Measurements from ENCODE around the gene FBXW9. TPM values are rescaled to one million over a fixed set of nuclear protein-coding genes. Genes with fewer than 3 reads are reported as not detected.

The FBXW9 gene
- total and polyA plus RNA-seq, 8 donors: 0.29 to 10.9 (median 4.0) TPM

GRCh38 chr19:12695997-12696365, 450 bp downstream of the FBXW9 start:
- WGBS, 5 donors: 2 to 16% (median 3%) methylated on average over 7 to 36 of the region's 36 CpGs
- intact Hi-C loops (cut with DNase I; ENCODE audit: low total_unique reads): no loop called here
- DNase-seq: no peak
- TF ChIP-seq POLR2AphosphoS5 (IDR thresholded peaks at IDR 0.05): no peak
- TF ChIP-seq POLR2A (IDR thresholded peaks at IDR 0.05): no peak
- TF ChIP-seq CTCF (IDR thresholded peaks at IDR 0.05): no peak
- TF ChIP-seq EP300 (IDR thresholded peaks at IDR 0.05): no peak
- Histone ChIP-seq H3K27me3 (no peaks in the 10 kb centered on the region), H3K27ac (peak overlapping the region in 3 of 5 donors; percentile 88 to 91 (median 89)), H3K4me1 (peaks cover 16 to 29% (median 28%) of the 10 kb centered on the region in 4 donors), H3K9me3 (no peaks in the 10 kb centered on the region), H3K36me3 (peaks cover 7 to 29% (median 24%) of the 10 kb centered on the region in 4 donors), H3K4me3 (peak overlapping the region; percentile 84 to 100 (median 96))

GRCh38 chr19:12695514-12695913, 917 bp downstream of the FBXW9 start:
- intact Hi-C loops (cut with DNase I; ENCODE audit: low total_unique reads): no loop called here
- Histone ChIP-seq H3K9me3 (no peaks in the 10 kb centered on the region), H3K27ac (peak overlapping the region in 1 of 5 donors; percentile 88), H3K4me3 (peak overlapping the region; percentile 84 to 100 (median 96)), H3K36me3 (peaks cover 2 to 24% (median 20%) of the 10 kb centered on the region in 4 donors), H3K27me3 (no peaks in the 10 kb centered on the region), H3K4me1 (peaks cover 16 to 29% (median 28%) of the 10 kb centered on the region in 4 donors)
- DNase-seq: no peak
- WGBS, 5 donors: 66 to 80% (median 67%) methylated on average over 1 of the region's 1 CpG
- TF ChIP-seq EP300 (IDR thresholded peaks at IDR 0.05) (no peak), POLR2A (IDR thresholded peaks at IDR 0.05) (no peak), CTCF (IDR thresholded peaks at IDR 0.05) (no peak), POLR2AphosphoS5 (IDR thresholded peaks at IDR 0.05) (no peak)

GRCh38 chr19:12695096-12695495, 1.3 kb downstream of the FBXW9 start:
- TF ChIP-seq POLR2A (IDR thresholded peaks at IDR 0.05) (no peak), EP300 (IDR thresholded peaks at IDR 0.05) (no peak), CTCF (IDR thresholded peaks at IDR 0.05) (no peak), POLR2AphosphoS5 (IDR thresholded peaks at IDR 0.05) (no peak)
- H3K36me3 ChIP-seq: peaks cover 0 to 20% (median 16%) of the 10 kb centered on the region in 4 donors
- H3K9me3 ChIP-seq: no peaks in the 10 kb centered on the region
- no peaks in the 10 kb centered on the region for H3K27me3 ChIP-seq
- H3K27ac ChIP-seq: no peak overlapping the region
- no peak for DNase-seq
- peaks cover 16 to 29% (median 28%) of the 10 kb centered on the region in 4 donors for H3K4me1 ChIP-seq
- WGBS, 5 donors: 64 to 74% (median 70%) methylated on average over 2 of the region's 2 CpGs
- peak overlapping the region in 1 of 4 donors; percentile 96 for H3K4me3 ChIP-seq
- intact Hi-C loops (cut with DNase I; ENCODE audit: low total_unique reads): no loop called here

- peaks cover 16 to 29% (median 28%) of the 10 kb centered on the region in 4 donors for H3K4me1 ChIP-seq
- TF ChIP-seq EP300 (IDR thresholded peaks at IDR 0.05): no peak
- TF ChIP-seq POLR2AphosphoS5 (IDR thresholded peaks at IDR 0.05): no peak
- no peak for TF ChIP-seq CTCF (IDR thresholded peaks at IDR 0.05)
- no peak for TF ChIP-seq POLR2A (IDR thresholded peaks at IDR 0.05)
- H3K4me3 ChIP-seq: no peak overlapping the region
- H3K9me3 ChIP-seq: no peaks in the 10 kb centered on the region
- peaks cover 0 to 16% (median 13%) of the 10 kb centered on the region in 4 donors for H3K36me3 ChIP-seq
- H3K27ac ChIP-seq: no peak overlapping the region
- 89 to 95% (median 91%) methylated on average over 15 to 16 of the region's 16 CpGs for WGBS, 5 donors
- DNase-seq: peak in 1 of 2 donors; percentile 6
- intact Hi-C loops (cut with DNase I; ENCODE audit: low total_unique reads): no loop called here
- no peaks in the 10 kb centered on the region for H3K27me3 ChIP-seq
These were observed 1.8 kb downstream of the FBXW9 start for GRCh38 chr19:12694641-12695040.

Measured in stomach (tissue), 9 donors.